ENCODE measurements around the gene GTF2F2.

The GTF2F2 gene

DNA sequence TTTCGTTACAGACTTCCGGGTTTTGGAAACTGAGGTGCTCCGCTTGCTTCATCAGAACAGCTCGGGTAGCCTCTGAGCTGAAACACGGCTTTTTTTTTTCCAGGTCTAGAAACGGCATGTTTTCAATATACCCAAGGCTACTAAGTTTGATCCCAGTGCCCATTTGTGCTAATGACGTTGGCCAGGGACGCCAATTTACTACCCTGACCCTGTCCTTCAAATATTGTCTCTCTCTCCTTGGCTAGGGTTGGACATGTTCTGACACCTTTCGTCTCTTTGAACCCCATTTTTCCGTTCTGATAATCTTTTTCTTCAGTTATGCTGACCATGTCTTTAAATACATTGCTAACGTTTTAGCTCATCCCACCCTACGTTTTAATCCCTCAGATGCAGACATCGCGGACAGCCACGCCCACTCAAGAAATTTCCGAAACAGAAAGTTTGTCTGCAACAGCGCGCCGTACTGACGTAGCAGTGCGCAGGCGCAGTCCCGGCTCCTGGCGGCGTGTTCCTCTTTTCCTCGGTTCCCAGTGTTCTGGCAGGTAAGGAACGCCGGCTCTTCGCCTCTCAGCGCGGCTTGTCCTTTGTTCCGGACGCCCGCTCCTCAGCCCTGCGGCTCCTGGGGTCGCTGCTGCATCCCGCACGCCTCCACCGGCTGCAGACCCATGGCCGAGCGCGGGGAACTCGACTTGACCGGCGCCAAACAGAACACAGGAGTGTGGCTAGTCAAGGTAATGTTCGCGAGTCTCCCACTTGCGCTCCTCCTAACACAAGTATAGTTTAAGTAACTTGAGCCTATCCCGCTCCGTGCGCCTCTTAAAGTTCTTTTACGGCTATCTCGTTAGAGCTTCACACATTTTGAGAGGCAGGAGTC lies at the start of gene GTF2F2:
GTF2F2 (plus strand) TSS at position 520 of the 874 bp plus-strand sequence; CDS start at position 666, 146 bp downstream.
- Mint-ChIP-seq H3K4me1 (peaks cover 7% of the 10 kb centered on the region), H3K4me3 (no peak within 1 kb of the TSS), H3K9me3 (no peaks in the 10 kb centered on the region), H3K36me3 (no peaks in the 10 kb centered on the region), H3K27me3 (no peaks in the 10 kb centered on the region), H3K27ac (no peak within 1 kb of the TSS)
- peak; percentile 85 for ATAC-seq

DNA sequence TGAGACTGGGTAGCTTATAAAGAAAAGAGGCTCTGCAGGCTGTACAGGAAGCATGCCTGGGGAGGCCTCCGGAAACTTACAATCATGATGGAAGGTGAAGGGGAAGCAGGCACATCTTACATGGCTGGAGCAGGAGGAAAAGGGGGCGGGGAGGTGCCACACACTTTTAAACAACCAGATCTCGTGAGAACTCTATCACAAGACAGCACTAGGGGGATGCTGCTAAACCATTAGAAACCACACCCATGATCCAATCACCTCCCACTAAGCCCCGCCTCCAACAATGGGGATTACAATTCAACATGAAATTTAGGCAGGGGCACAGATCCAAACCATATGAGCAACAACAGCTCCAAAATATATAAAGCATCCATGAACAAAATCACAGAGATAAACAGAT lies 46.5 kb upstream of the GTF2F2 start:
- no peaks in the 10 kb centered on the region for H3K9me3 Mint-ChIP-seq
- ATAC-seq, result no peak
- H3K36me3 Mint-ChIP-seq, result no peaks in the 10 kb centered on the region
- H3K27ac Mint-ChIP-seq, result no peak overlapping the region
- H3K4me3 Mint-ChIP-seq, result no peak overlapping the region
- H3K27me3 Mint-ChIP-seq, result peaks cover 30% of the 10 kb centered on the region
- H3K4me1 Mint-ChIP-seq, result peaks cover 10% of the 10 kb centered on the region

GRCh38 chr13:45074721-45075120 lies 45.6 kb upstream of the GTF2F2 start:
- Mint-ChIP-seq H3K4me1 (peaks cover 9% of the 10 kb centered on the region), H3K36me3 (no peaks in the 10 kb centered on the region), H3K9me3 (no peaks in the 10 kb centered on the region), H3K27me3 (peaks cover 30% of the 10 kb centered on the region), H3K27ac (no peak overlapping the region), H3K4me3 (no peak overlapping the region)
- ATAC-seq, result no peak

DNA sequence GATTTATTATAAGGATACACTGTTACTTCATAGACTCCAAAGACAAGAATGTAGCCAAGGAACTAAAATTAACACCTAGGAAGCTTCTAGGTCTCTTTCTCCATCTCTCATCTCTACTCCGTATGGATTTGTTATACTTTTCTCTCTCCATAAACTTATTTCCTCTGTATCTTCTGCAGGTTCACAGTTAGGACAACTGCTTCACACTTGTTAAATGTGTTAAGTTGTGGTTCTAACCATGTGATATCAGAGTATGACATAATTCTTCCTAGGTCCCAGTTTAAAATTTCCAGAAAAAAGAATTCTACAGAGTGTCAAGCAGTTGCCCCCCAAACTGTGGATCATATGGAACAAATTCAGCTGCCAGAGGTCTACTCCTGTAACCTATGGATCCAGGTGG lies 42.3 kb upstream of the GTF2F2 start:
- H3K36me3 Mint-ChIP-seq, result no peaks in the 10 kb centered on the region
- H3K4me1 Mint-ChIP-seq, result peaks cover 9% of the 10 kb centered on the region
- ATAC-seq, result no peak
- peaks cover 21% of the 10 kb centered on the region for H3K27me3 Mint-ChIP-seq
- H3K9me3 Mint-ChIP-seq, result no peaks in the 10 kb centered on the region
- no peak overlapping the region for H3K27ac Mint-ChIP-seq
- H3K4me3 Mint-ChIP-seq, result no peak overlapping the region

DNA sequence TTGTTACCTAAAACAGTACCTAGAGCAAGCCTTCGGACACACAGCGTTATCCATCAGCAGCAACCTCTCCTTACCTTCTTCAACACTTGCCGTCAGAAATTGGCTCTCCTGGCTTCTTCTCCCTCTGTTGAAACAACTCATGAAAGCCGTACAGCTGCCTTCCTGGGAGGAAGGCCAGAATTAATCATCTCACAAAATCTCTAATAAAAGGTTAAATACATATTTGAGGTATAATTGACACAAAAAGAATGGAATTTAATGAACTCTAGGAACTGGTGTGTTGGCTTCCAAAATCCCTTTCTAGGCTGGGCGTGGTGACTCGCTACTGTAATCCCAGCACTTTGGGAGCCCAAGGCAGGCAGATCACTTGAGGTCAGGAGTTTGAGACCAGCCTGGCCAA lies 37.3 kb upstream of the GTF2F2 start:
- Mint-ChIP-seq H3K4me3 (no peak overlapping the region), H3K36me3 (no peaks in the 10 kb centered on the region), H3K4me1 (peaks cover 1% of the 10 kb centered on the region), H3K27me3 (no peaks in the 10 kb centered on the region), H3K9me3 (no peaks in the 10 kb centered on the region), H3K27ac (no peak overlapping the region)
- ATAC-seq, result no peak

DNA sequence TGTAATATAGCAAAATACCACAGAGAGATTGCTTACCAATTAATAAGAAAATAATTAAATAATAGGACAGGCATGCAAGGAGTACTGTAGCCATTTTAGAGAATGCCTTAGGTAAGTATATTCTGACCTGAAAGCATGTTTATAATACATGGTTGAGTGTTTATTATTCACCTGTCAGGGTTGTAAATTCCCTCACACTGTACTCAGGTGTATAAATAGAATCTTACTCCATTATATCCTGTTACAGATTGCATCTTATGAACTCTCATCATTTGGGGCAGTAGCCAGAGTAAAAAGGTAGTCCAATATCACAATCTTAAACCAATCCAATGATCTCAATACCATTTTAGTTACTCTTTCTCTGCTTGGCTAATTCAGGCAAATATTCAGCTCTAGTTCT lies 35.8 kb upstream of the GTF2F2 start:
- no peak overlapping the region for H3K4me3 Mint-ChIP-seq
- no peaks in the 10 kb centered on the region for H3K36me3 Mint-ChIP-seq
- H3K27me3 Mint-ChIP-seq, result no peaks in the 10 kb centered on the region
- no peaks in the 10 kb centered on the region for H3K4me1 Mint-ChIP-seq
- H3K9me3 Mint-ChIP-seq, result no peaks in the 10 kb centered on the region
- no peak for ATAC-seq
- H3K27ac Mint-ChIP-seq, result no peak overlapping the region

GRCh38 chr13:45086484-45086883 lies 33.8 kb upstream of the GTF2F2 start:
- no peaks in the 10 kb centered on the region for H3K9me3 Mint-ChIP-seq
- H3K4me1 Mint-ChIP-seq, result no peaks in the 10 kb centered on the region
- H3K36me3 Mint-ChIP-seq, result no peaks in the 10 kb centered on the region
- H3K27ac Mint-ChIP-seq, result no peak overlapping the region
- H3K4me3 Mint-ChIP-seq, result no peak overlapping the region
- no peak for ATAC-seq
- H3K27me3 Mint-ChIP-seq, result peaks cover 10% of the 10 kb centered on the region

DNA sequence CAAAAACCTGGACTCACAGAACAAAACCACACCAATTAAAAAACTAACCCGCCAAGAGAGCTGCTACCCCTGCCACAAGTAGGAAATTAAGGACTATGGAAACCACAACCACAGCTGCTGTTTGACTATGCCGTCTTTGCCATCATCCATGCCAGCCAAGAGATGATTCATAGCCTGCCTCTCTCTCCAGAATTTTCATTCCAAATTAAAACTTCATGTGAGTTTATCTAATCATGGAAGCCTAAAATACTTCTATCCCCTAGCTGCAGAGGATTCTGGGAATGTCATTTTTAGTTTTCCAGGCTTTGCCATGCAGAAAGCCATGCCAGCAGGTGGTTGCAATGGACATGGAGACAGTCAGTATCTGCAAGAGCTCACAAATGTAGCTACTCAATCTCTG lies 27.6 kb upstream of the GTF2F2 start:
- no peak overlapping the region for H3K4me3 Mint-ChIP-seq
- H3K27ac Mint-ChIP-seq, result no peak overlapping the region
- no peaks in the 10 kb centered on the region for H3K9me3 Mint-ChIP-seq
- H3K27me3 Mint-ChIP-seq, result peaks cover 14% of the 10 kb centered on the region
- H3K36me3 Mint-ChIP-seq, result no peaks in the 10 kb centered on the region
- H3K4me1 Mint-ChIP-seq, result no peaks in the 10 kb centered on the region
- ATAC-seq, result no peak

- Mint-ChIP-seq H3K9me3 (no peaks in the 10 kb centered on the region), H3K36me3 (no peaks in the 10 kb centered on the region), H3K4me1 (no peaks in the 10 kb centered on the region), H3K27ac (no peak overlapping the region), H3K27me3 (peaks cover 8% of the 10 kb centered on the region), H3K4me3 (no peak overlapping the region)
- ATAC-seq, result no peak
Measured at GRCh38 chr13:45100573-45101262, 19.6 kb upstream of the GTF2F2 start.

GRCh38 chr13:45101327-45102018 lies 18.8 kb upstream of the GTF2F2 start:
- H3K4me3 Mint-ChIP-seq, result no peak overlapping the region
- no peaks in the 10 kb centered on the region for H3K36me3 Mint-ChIP-seq
- no peaks in the 10 kb centered on the region for H3K9me3 Mint-ChIP-seq
- peaks cover 14% of the 10 kb centered on the region for H3K27me3 Mint-ChIP-seq
- no peak overlapping the region for H3K27ac Mint-ChIP-seq
- no peak for ATAC-seq
- H3K4me1 Mint-ChIP-seq, result no peaks in the 10 kb centered on the region

DNA sequence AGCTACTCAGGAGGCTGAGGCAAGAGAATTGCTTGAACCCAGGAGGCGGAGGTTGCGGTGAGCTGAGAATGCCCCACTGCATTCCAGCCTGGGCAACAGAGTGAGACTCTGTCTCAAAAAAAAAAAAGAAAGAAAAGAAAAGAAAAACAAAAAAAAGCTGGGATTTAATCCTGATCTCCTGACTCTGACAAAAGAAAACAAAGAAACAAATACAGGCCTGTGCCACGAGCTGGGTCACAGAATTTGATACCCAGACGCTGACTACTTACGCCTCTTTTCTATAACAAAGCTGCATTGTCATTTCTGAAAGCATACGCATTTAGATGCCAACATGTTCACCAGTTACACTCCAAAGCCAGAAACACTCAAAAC lies 18.2 kb upstream of the GTF2F2 start:
- Mint-ChIP-seq H3K36me3 (no peaks in the 10 kb centered on the region), H3K27me3 (peaks cover 19% of the 10 kb centered on the region)

GRCh38 chr13:45103449-45103848 lies 16.9 kb upstream of the GTF2F2 start:
- H3K9me3 Mint-ChIP-seq, result no peaks in the 10 kb centered on the region
- H3K36me3 Mint-ChIP-seq, result no peaks in the 10 kb centered on the region
- peaks cover 19% of the 10 kb centered on the region for H3K27me3 Mint-ChIP-seq

More for the DNA sequence above, 18.2 kb upstream of the GTF2F2 start:
- H3K27ac Mint-ChIP-seq, result no peak overlapping the region
- no peak for ATAC-seq
- no peak overlapping the region for H3K4me3 Mint-ChIP-seq
- no peaks in the 10 kb centered on the region for H3K4me1 Mint-ChIP-seq
- no peaks in the 10 kb centered on the region for H3K9me3 Mint-ChIP-seq

DNA sequence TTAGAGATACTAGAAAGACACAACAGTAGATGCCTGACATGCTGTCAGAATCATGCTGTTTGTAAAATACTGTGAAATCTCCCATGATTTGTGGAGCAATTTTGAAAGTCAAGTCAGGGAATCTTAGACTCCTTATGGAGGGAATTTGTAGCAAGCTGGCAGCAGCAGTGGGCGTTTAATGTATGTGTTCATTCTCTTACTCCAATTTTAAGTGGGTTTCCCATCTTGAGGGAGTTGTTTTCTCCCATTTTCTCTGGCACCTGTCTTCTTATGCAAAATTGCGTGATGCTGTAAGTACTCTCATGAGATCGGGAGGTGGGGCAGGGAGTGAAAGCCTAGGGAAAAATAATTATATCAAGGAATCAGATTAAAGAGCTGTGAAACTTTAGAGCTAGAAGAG lies 16.0 kb upstream of the GTF2F2 start:
- no peaks in the 10 kb centered on the region for H3K9me3 Mint-ChIP-seq
- H3K27ac Mint-ChIP-seq, result no peak overlapping the region
- peaks cover 19% of the 10 kb centered on the region for H3K27me3 Mint-ChIP-seq
- no peaks in the 10 kb centered on the region for H3K36me3 Mint-ChIP-seq
- ATAC-seq, result no peak
- no peak overlapping the region for H3K4me3 Mint-ChIP-seq
- peaks cover 10% of the 10 kb centered on the region for H3K4me1 Mint-ChIP-seq

More at GRCh38 chr13:45103449-45103848, 16.9 kb upstream of the GTF2F2 start:
- no peak overlapping the region for H3K27ac Mint-ChIP-seq
- H3K4me1 Mint-ChIP-seq, result peaks cover 2% of the 10 kb centered on the region
- H3K4me3 Mint-ChIP-seq, result no peak overlapping the region
- ATAC-seq, result no peak

GRCh38 chr13:45105895-45106294 lies 14.4 kb upstream of the GTF2F2 start:
- no peak overlapping the region for H3K4me3 Mint-ChIP-seq
- H3K27me3 Mint-ChIP-seq, result peaks cover 19% of the 10 kb centered on the region
- H3K36me3 Mint-ChIP-seq, result no peaks in the 10 kb centered on the region
- peaks cover 12% of the 10 kb centered on the region for H3K4me1 Mint-ChIP-seq
- ATAC-seq, result no peak
- H3K9me3 Mint-ChIP-seq, result no peaks in the 10 kb centered on the region
- no peak overlapping the region for H3K27ac Mint-ChIP-seq

DNA sequence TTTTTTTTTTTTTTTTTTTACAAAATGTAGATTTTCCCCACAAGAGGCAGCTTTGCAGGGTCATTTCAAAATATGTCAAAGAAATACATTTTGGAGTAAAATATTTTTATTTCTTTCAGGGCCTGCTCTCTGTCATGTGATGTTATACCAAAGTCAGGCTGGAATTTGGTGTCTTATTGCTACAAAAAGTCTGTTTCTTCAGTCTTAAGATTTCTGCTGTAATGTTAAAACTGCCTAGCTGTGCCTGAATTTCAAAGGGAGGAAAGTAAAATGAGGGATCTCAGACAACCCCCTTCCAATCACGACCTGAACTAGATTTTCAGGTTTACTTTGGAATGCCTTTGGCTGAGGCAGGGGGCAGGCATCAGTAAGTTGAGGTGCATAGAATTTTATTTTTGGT lies 12.8 kb upstream of the GTF2F2 start:
- H3K36me3 Mint-ChIP-seq, result no peaks in the 10 kb centered on the region
- ATAC-seq, result no peak
- peaks cover 19% of the 10 kb centered on the region for H3K27me3 Mint-ChIP-seq
- no peak overlapping the region for H3K4me3 Mint-ChIP-seq
- no peak overlapping the region for H3K27ac Mint-ChIP-seq
- no peaks in the 10 kb centered on the region for H3K9me3 Mint-ChIP-seq
- H3K4me1 Mint-ChIP-seq, result peaks cover 12% of the 10 kb centered on the region

All from stimulated activated memory B cell treated with anti-CD40 and anti-IgM and Interleukin-4, amounts not matched to agents 10 μg/mL and 1 μg/mL and 100 μg/mL, for 72 hours (primary cell).